HL-60/S4 treated with phorbol 12-myristate 13-acetate at 8.2 ng/mL for 4 days and 3 days (cell line): ENCODE measurements around the gene PI4K2A.

Experiments
- in situ Hi-C: fragments of 300-500 bp; cut with MboI; formaldehyde crosslinking; loops from 2 replicates; pipeline ENCODE4 v1.15.0; 2022; ENCODE audit warnings: low sequenced_read_pairs

The PI4K2A gene

DNA sequence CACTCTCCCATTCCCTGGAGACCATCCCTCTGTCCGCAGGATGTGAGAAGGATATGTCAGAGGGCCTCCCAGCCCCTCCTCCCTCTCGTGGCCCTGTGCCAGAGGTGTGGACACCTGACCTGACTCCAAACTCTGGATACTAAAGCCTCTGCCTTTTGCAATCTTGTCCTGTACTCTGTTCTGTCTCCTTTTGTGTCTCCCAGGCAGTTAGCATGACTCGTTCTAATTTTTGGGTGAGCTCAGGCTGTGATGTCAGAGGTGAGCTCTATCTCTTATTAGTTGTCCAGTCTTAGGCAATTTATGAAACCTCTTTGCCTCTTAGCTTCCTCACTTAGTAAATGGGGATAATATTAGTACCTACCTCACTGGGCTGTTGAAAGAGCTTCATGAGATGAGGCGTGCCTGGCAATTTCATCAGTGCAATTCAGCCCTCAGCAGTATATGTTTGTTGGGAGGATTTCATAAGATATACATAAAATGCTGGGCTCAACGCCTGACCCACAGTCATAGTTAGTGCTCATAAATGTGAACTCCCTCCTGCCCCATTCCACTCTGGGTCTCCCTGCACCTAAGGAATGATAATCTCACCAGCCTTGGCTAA, 84.0 kb downstream of the PI4K2A start:
- in situ Hi-C loops, result no loop called here
